RWPE1 (cell line): ENCODE measurements around the gene MAP4K2.

ENCODE experiments used
- CTCF ChIA-PET: fragments of 350-600 bp; sonication (Branson Sonifier 250); formaldehyde crosslinking; extraction: SDS; loops from one replicate; lab custom pipeline; 2021; lab: Yijun Ruan, JAX
- POLR2A ChIA-PET: fragments of 400-600 bp; formaldehyde crosslinking; extraction: SDS; loops from one replicate; lab custom pipeline; 2020; ENCODE audit warnings: antibody characterized with exemption; ENCODE audit not compliant: low non-redundant PET; lab: Yijun Ruan, JAX
- DNase-seq: peaks from one replicate; pipeline ENCODE4 v3.0.0; 2012; ENCODE audit warnings: low spot score
- H3K27ac ChIP-seq: fragments of 450-650 bp; 2 replicates; pipeline ENCODE4 v1.5.1; 2017
- TF ChIP-seq, protein P1 (sequence below): fragments of 450-650 bp; conservative IDR thresholded peaks from 2 replicates; pipeline ENCODE4 v1.5.1; 2017; ENCODE audit warnings: low read depth, mild to moderate bottlenecking

The MAP4K2 gene

DNA sequence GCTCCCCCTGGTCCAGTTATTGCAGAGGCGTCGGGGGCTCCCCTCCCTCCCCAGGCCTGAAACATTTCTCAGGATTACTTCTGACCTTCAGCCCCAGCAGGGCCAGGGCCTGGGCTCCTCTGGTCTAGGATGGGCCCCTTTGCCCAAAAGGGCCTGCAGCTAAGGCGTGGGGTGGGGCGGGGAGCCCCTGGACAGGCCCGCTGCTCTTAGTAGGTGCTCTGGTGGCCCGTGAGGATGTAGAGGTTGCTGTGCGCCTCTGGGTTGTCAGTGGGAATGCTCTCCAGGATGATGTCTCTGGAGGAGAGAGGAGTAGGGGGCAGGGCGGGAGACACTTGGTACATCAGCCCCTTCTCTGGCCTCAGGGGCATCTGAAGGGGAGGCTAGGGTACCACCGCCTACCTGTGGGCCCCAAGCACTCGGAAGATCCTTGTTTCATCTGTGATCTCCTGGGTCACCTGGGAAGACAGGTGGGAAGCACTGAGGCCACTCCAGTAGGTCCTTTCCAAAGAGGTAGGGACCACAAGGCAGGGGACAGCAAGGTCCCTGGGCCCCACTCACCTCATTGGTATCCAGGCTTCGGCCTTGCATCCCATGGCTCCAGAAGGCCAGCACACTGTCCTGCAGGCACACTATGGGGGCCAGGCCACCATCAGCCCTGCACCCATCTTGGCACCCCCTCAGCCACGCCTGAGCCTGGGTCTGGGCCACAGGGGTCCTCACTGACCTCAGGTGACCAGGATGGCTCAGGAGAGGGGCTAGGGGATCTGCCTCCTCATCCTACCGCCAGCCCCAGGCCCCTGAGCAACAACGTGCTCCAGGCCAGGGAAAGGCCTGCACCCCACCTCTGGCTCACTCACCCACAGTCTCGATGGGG lies 13.4 kb downstream of the MAP4K2 start:
- ChIA-PET CTCF (interaction anchor here (0.6 kb wide), 1 partner anchor 1841 kb away, joined by 3 read pairs; no protein-coding TSS in a partner anchor), POLR2A (no interaction called here)
- H3K27ac ChIP-seq = peak overlapping the region; percentile 15
- DNase-seq = no peak
- TF ChIP-seq, protein P1, sequence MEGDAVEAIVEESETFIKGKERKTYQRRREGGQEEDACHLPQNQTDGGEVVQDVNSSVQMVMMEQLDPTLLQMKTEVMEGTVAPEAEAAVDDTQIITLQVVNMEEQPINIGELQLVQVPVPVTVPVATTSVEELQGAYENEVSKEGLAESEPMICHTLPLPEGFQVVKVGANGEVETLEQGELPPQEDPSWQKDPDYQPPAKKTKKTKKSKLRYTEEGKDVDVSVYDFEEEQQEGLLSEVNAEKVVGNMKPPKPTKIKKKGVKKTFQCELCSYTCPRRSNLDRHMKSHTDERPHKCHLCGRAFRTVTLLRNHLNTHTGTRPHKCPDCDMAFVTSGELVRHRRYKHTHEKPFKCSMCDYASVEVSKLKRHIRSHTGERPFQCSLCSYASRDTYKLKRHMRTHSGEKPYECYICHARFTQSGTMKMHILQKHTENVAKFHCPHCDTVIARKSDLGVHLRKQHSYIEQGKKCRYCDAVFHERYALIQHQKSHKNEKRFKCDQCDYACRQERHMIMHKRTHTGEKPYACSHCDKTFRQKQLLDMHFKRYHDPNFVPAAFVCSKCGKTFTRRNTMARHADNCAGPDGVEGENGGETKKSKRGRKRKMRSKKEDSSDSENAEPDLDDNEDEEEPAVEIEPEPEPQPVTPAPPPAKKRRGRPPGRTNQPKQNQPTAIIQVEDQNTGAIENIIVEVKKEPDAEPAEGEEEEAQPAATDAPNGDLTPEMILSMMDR = no peak

DNA sequence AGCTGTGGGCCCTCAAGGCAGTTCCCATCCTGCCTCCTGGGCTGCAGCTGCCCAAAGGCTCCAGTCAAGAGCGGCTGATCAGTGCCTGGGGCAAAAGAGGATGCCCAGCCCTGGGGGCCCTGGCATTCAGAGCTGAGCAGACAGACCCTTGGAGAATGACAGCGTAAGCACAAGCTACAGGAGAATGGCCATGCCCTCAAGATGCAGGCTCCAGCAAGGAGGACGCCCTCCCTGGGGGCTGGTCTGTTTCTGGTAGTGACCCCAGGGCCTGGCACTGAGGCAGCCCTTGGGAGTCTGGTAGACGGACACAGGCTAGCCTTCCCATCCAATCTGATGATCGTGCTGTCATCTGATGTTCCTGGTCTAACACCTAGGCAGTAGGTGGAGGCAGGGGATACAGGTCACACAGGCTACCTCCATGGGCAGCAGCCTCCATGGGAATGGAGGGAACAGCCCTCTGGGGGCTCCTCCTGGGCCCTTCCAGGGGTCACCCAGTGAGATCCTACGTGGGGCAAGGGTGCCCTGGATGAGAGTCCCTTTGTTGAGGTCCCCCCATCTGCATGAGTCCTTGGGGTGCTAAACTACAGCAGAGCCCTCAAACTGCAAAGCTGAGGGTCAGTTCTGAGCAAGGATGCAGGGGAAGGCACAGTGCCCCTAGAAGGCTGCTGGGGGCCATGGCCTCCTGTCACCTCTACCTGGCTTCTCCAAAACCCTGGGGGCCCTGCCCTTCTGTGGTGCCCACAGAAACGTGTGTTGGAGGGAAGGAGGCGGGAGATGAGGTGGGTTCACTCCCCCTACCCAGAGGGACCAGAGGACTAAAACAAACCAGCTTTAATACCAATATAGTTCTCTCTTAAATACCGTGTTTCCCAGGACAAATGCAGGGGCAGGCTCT lies 14.4 kb downstream of the MAP4K2 start:
- CTCF ChIA-PET = interaction anchor here (0.6 to 0.8 kb wide), 6 partner anchors 10 to 99 kb away, joined by 3 to 6 read pairs (median 4); no protein-coding TSS in a partner anchor
- TF ChIP-seq, protein P1 = no peak
- POLR2A ChIA-PET = no interaction called here
- DNase-seq = no peak
- peak overlapping the region; percentile 15 for H3K27ac ChIP-seq

DNA sequence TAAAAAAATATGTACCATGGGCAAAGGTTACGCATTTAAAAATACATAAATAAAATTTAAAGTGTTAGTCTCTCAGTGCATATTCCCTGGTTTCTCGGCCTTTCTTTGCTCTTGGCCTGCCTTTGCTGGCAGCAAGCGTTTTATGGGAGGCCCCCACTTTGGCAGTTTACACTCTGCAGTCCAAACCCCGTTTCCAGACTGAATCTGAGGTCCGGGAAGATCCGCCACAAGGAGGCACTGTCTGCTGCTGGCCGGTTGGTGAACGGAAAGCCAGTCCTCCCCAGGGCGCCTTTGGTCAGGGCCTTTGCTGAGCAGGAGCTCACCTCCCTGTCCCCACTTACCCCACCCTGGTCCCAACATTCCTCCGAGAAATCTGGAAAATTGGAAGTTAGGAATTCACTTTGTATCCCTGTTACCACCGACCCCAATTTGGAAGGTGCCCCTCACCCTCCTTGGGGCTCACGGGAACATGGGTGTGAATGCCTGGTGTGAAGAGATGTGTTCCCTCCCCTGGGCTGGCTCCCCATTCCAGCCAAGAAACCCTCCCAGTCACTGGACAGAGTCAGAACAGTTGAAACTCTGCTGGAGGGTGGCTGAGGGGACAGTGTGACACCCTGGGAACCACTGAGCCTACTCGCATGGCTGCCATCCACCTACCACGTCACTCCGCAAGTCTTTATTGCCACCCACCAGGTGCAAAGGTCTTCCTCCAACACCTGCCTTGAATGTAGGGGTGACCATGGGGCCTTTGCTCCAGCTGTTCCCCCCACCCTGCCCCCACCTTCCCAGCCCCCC lies 15.3 kb downstream of the MAP4K2 start:
- H3K27ac ChIP-seq = peak overlapping the region; percentile 15
- peak; percentile 42 for DNase-seq
- TF ChIP-seq, protein P1 = peak; percentile 65
- CTCF ChIA-PET = interaction anchor here (0.6 to 0.8 kb wide), 7 partner anchors 9 to 321 kb away, joined by 3 to 6 read pairs (median 3); no protein-coding TSS in a partner anchor
- POLR2A ChIA-PET = no interaction called here

DNA sequence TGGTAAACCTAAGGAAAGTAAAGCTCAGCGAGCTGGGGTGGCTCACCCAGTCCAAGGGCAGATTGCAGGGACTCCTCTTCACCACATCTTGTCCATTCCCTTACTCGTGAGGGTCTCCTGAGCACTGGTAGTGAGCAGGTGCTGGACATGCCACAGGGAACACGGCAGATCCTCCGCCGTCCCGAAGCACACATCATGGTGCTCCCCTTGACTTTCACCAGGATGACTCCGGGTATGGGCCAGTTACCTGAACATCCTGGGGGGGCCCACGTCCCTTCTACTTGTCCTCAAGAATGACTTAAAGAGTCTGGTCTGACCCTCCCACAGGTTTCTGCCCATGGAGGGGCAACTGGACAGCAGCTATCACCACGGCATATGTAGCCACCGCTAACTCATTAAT lies 16.7 kb downstream of the MAP4K2 start:
- DNase-seq = no peak
- TF ChIP-seq, protein P1 = no peak
- no peak overlapping the region for H3K27ac ChIP-seq
- ChIA-PET POLR2A (no interaction called here), CTCF (interaction anchor here (0.6 to 1.1 kb wide), 3 partner anchors 102 to 324 kb away, joined by 3 to 6 read pairs (median 3); no protein-coding TSS in a partner anchor)

DNA sequence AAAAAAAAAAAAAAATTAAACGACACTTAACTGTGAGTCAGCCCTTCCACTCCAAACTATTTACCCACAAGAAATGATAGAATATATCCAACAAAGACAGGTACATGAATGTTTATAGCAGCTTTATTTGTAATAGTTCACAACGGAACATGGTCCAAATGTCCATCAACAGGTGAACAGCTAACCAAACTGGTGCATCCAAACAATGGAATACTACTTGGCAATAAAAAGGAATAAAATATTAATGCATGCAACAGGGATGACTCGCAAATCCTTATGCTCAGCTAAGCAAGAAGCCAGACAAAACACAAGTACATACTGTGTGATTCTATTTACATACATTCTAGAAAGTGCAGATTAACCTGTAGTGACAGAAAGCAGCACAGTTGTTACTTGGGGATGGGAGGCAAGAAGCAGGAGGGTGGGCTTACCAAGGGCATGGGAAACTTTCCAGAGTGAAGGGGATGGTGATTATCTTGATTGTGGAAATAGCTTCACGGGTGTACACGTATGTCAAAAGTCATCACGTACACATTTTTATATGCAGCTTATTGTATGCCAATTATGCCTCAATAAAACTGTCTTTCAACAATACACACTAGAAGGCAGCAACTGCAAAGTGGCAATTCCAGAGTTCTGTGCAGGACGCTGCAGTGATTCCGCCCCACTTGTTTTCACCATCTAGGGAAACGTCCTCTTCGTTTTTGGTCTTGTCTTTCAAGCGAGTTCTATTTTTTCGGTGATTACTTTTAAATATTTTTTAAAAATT lies 18.0 kb downstream of the MAP4K2 start:
- ChIA-PET POLR2A (no interaction called here), CTCF (interaction anchor here (0.6 to 0.8 kb wide), 3 partner anchors 43 to 306 kb away, joined by 3 to 4 read pairs (median 3); no protein-coding TSS in a partner anchor)
- no peak overlapping the region for H3K27ac ChIP-seq
- no peak for DNase-seq
- TF ChIP-seq, protein P1 = no peak
